ENCODE data around the gene C16orf82.

Gene C16orf82

GRCh38 chr16:27106305-27106704 lies 39.6 kb downstream of the C16orf82 start:
- Histone ChIP-seq H3K9me3 (ENCODE audit: insufficient read depth, low read length, severe bottlenecking) (no peaks in the 10 kb centered on the region), H3K4me3 (ENCODE audit: low read depth in 1 of 2, low read length in 2 of 2) (no peak overlapping the region), H3K4me1 (ENCODE audit: insufficient read depth, low read length) (peaks cover 16% of the 10 kb centered on the region), H3K4me2 (ENCODE audit: insufficient read depth, low read length) (no peak overlapping the region), H4K20me1 (ENCODE audit: insufficient read depth, low read length) (no peaks in the 10 kb centered on the region), H3K36me3 (ENCODE audit: insufficient read depth, low read length) (no peaks in the 10 kb centered on the region), H2AFZ (ENCODE audit: low read depth, low read length) (no peak overlapping the region), H3K9ac (ENCODE audit: low read depth, low read length) (no peak overlapping the region), H3K79me2 (ENCODE audit: insufficient read depth, low read length) (no peaks in the 10 kb centered on the region), H3K27ac (ENCODE audit: low read length) (no peak overlapping the region), H3K27me3 (ENCODE audit: insufficient read depth, low read length, poor library complexity) (peaks cover 4% of the 10 kb centered on the region)
- ATAC-seq (ENCODE audit: insufficient read depth, low read depth) (no peak), DNase-seq (no peak)
- TF ChIP-seq EZH2 (IDR thresholded peaks at IDR 0.05; ENCODE audit: borderline replicate concordance, low read depth, low read length, severe bottlenecking) (no peak), CTCF (IDR thresholded peaks at IDR 0.05; ENCODE audit: borderline replicate concordance, extremely low read depth, low read length, poor library complexity, severe bottlenecking) (no peak)

DNA sequence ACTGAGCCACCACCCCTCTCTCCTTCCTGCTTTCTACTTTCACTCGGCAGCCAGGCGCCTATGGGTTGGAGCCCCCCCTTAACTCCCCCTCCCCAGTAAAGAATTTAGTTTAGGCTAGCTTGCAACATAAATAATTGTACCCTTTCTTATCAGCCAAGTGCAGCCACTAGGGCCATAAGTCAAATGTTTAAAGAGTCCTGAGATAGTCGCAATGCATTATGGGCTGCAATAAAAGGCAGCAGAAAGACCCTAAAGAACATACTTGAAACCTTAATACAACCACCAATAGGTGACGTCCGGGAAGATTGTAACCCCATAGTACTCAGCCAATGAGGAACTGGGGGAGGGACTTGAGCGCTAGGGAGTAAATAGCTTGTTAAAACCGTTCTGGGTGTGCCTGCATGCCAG lies 40.5 kb downstream of the C16orf82 start:
- Histone ChIP-seq H3K36me3 (ENCODE audit: insufficient read depth, low read length) (no peaks in the 10 kb centered on the region), H3K4me3 (ENCODE audit: low read depth in 1 of 2, low read length in 2 of 2) (no peak overlapping the region), H3K4me1 (ENCODE audit: insufficient read depth, low read length) (peaks cover 16% of the 10 kb centered on the region), H3K27ac (ENCODE audit: low read length) (no peak overlapping the region), H3K9me3 (ENCODE audit: insufficient read depth, low read length, severe bottlenecking) (no peaks in the 10 kb centered on the region), H3K79me2 (ENCODE audit: insufficient read depth, low read length) (no peaks in the 10 kb centered on the region), H2AFZ (ENCODE audit: low read depth, low read length) (no peak overlapping the region), H3K9ac (ENCODE audit: low read depth, low read length) (no peak overlapping the region), H3K27me3 (ENCODE audit: insufficient read depth, low read length, poor library complexity) (peaks cover 10% of the 10 kb centered on the region), H3K4me2 (ENCODE audit: insufficient read depth, low read length) (no peak overlapping the region), H4K20me1 (ENCODE audit: insufficient read depth, low read length) (no peaks in the 10 kb centered on the region)
- ATAC-seq (ENCODE audit: insufficient read depth, low read depth) (no peak), DNase-seq (no peak)
- TF ChIP-seq CTCF (IDR thresholded peaks at IDR 0.05; ENCODE audit: borderline replicate concordance, extremely low read depth, low read length, poor library complexity, severe bottlenecking) (no peak), EZH2 (IDR thresholded peaks at IDR 0.05; ENCODE audit: borderline replicate concordance, low read depth, low read length, severe bottlenecking) (no peak)

DNA sequence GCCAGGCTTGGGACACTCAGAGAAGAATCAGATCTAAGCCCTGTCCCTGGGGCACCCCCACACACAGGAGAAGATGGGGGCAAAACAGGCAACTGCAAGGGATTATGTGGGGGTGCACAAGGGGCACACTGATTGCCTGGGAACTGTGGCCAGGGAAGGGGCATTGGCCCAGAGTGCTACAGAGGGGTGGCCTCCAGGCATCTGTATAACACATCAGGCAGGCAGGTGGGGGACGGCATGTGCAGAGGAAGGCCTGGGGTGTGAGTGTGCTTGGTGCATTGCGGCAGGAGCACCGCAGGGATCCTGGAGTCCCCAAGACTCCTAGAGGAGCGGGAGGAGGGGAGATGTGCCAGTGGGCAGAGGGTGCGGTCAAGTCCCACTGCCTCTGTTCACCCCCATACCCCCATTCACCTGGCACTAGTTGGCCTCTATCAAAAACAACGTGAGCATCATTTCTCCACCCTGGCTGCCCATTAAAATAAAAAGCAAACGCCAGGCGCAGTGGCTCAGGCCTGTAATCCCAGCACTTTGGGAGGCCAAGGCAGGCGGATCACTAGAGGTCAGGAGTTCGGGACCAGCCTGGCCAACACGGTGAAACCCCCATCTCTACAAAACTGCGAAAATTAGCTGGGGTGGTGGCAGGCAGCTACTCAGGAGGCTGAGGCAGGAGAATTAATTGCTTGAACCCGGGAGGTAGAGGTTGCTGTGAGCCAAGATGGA lies 41.5 kb downstream of the C16orf82 start:
- Histone ChIP-seq H4K20me1 (ENCODE audit: insufficient read depth, low read length) (no peaks in the 10 kb centered on the region), H3K36me3 (ENCODE audit: insufficient read depth, low read length) (no peaks in the 10 kb centered on the region), H3K9ac (ENCODE audit: low read depth, low read length) (no peak overlapping the region), H3K27ac (ENCODE audit: low read length) (no peak overlapping the region), H3K4me1 (ENCODE audit: insufficient read depth, low read length) (peaks cover 16% of the 10 kb centered on the region), H3K4me2 (ENCODE audit: insufficient read depth, low read length) (no peak overlapping the region), H3K27me3 (ENCODE audit: insufficient read depth, low read length, poor library complexity) (peaks cover 10% of the 10 kb centered on the region), H3K79me2 (ENCODE audit: insufficient read depth, low read length) (no peaks in the 10 kb centered on the region), H3K4me3 (ENCODE audit: low read depth in 1 of 2, low read length in 2 of 2) (no peak overlapping the region), H2AFZ (ENCODE audit: low read depth, low read length) (no peak overlapping the region), H3K9me3 (ENCODE audit: insufficient read depth, low read length, severe bottlenecking) (no peaks in the 10 kb centered on the region)
- no peak for TF ChIP-seq CTCF (IDR thresholded peaks at IDR 0.05; ENCODE audit: borderline replicate concordance, extremely low read depth, low read length, poor library complexity, severe bottlenecking)
- no peak for TF ChIP-seq EZH2 (IDR thresholded peaks at IDR 0.05; ENCODE audit: borderline replicate concordance, low read depth, low read length, severe bottlenecking)
- DNase-seq (no peak), ATAC-seq (ENCODE audit: insufficient read depth, low read depth) (no peak)

Data from DND-41 (cell line).